GM18520 (cell line): ENCODE measurements around the gene LYZL1.
"Not testable (repeated sequence)": the region's sequence is repeated elsewhere in the genome, so short reads cannot be mapped to it uniquely, and the experiment has no call there.

ENCODE experiments used
- ATAC-seq: cut with Tn5 transposase; IDR thresholded peaks from one replicate; pipeline ENCODE4 v1.9.1; 2021; ENCODE audit not compliant: unreplicated experiment

Gene LYZL1

DNA sequence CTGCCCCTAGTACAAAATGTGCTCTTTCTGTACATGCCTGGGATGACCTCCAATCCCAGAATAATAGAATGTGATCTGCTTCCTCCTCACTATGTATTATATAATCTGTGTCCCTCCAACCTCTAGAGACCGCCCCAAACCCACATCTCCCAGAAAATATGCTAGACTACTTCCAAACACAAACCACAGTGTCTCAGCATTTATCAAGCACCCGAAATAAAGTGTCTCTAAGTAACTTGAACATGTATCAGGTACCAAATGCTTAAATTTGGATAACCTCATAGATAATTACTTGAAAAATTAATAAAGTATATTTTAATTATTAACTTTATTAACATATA lies 16.1 kb downstream of the LYZL1 start:
- ATAC-seq, result no peak

DNA sequence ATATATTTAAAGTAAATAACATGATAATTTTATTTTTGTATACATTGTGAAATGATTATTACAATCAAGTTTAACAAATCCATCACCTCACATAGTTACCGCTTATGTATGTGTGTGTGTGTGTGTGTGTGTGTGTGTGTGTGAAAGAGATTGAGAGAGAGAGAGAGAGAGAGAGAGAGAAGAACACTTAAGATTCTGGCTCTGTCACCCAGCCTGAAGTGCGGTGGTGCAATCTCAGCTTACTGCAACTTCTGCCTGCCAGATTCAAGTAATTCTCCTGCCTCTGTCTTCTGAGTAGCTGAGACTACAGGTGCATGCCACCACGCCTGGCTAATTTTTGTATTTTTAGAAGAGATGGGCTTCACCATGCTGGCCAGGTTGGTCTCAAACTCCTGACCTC lies 17.8 kb downstream of the LYZL1 start:
- ATAC-seq, result no peak

DNA sequence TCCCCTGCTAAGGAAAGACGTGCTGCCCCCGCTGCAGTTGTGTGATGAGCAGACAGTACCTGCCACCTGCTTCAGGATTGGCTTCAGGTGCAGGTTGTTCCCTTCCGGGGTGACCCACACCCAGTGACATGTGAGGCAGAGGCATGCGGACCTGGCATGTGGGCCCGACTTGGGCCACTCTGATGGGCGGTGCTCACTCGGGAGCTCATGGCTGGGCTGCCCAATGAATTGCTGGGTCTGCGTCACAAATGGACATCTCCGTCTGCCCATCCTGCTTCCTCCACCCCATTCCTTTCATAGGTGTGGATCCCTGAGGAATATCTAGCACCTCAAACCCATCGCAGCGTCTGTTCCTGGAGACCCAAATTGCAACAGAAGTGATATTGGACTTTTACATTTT lies 19.3 kb downstream of the LYZL1 start:
- ATAC-seq, result not testable (repeated sequence)

DNA sequence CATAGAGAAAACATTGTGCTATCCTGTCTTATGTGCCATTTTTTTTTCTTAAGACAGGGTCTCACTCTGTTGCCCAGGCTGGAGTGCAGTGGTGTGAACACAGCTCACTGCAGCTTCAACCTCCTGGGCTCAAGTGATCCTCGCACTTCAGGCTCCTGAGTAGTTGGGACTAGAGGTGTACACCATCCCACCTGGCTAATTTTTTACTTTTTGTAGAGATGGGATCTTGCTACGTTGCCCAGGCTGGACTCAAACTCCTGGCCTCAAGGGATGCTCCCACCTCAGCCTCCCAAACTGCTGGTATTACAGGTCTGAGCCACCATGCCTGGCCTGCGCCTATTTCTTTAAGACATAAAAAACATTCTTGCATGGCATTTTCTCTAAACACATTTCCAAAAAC lies 20.6 kb downstream of the LYZL1 start:
- ATAC-seq, result no peak

DNA sequence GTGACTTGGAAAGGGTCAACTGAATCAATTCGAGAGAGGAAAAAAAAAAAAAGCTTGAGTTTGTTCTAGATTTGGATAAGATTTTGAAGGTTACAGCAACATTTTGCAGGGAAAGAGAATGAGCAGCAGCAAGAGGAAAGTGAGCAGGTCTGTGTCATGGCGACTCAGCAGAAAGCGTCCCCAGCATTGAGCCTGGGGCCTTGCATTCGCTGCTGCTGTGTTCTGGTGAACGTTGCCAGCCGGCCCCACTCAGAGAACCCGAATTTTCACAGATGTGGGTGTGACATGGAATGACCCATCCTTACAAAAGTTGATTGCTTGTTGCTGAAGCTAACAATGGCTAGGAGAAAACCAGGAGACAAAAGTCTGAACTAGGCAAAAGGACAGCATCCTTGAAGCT lies 21.6 kb downstream of the LYZL1 start:
- ATAC-seq, result not testable (repeated sequence)

DNA sequence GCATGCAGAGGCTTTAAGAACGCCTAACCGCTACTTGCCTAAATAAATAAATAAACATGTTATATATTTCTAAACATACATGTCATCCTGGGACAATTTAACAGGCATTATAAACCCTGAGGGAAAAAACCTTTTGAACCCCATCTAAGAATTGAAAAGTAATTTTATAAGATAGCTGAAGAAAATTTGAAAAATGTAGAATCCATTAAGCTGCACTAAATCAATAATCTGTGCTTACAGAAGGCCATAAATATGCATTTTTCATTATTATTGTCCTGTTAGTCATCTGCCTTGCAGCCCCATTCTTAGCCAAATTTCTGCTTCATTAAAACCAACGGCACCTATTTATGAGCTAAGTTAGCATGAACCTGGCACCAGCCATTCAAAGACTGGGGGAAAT lies 24.2 kb downstream of the LYZL1 start:
- ATAC-seq, result no peak

DNA sequence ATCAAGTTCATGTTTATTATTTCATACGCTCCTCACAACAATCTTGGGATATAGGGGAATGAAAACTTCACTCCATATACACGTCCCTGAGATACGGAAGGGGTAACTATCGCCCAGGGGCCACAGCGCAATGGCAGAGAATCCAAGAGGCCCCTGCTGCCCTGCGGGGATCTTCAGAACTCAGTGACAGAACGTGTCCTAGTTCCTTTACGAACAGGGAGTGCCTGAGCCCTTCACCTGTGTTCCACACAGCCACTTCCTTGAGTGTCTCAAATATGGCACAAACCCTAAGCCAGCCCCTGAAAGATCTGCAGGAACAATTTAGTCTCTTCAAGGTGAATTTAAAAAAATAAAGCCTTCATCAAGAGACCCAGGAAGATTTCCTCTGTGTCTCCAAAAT lies 25.9 kb downstream of the LYZL1 start:
- no peak for ATAC-seq

DNA sequence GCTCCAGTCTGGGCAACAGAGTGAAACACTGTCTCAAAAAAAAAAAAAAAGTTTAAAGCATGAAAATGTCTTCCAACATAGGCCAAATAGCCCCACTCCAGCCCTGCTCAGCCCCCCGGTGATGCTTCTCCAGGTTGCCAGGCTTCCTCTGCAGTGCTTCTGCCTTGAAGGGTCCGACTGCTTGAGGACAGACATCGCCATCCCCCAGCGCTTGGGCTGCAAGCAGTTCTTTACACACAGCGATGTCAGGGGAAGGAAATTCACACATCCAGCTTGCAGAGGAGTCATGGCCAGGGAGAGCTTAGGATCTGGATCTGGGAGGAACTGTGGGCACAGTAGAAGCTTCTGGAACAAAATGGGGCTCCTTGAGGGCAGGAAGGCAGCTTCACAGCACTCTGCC lies 26.9 kb downstream of the LYZL1 start:
- ATAC-seq, result no peak

DNA sequence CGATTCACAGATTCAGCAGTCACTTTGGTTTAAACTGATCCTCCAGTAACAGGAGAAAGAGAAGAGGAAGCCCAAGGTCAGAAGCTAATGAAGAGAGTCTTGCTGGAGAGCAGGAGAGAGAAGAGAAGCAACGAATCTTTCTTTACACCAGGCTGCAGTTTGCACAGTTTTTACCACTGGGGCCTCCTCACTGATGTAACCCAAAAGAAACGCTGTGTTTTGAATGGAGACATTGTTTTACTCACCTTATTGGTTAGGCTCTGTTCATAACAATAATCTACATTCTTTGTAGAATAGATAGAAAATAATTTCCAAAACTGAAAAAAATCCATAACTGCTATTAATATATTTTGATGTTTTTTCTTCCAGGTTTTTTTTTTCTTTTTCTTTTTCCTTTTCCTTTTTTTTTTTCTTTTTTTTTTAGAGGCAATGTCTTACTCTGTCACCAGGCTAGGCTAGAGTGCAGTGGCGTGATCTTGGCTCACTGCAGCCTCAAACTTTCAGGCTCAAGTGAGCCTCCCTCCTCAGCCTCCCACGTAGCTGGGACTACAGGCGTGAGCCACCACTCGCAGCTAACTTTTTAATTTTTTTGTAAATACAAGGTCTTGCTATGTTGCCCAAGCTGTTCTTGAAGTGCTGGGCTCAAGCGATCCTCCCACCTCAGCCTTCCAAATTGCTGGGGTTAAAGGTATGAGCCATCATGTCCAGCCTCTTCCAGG lies 27.6 kb downstream of the LYZL1 start:
- no peak for ATAC-seq

DNA sequence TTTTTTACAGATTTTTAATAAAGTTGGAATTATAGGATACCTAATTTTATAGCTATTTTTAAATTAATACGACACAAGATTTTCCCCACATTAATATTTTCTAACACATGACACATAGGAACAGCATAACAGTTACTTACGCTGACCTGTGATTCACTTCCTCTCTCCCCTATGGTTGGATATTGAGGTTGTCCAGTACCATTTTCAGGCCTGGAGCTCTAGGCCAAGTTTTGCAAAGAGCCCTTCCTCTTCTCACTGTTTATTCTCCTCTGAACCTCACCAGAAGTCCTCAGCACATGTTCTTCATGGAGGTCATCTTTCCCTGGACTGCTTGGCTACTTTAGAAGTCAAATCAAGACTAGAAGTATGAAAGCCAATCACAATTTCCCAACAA lies 28.2 kb downstream of the LYZL1 start:
- ATAC-seq, result no peak

DNA sequence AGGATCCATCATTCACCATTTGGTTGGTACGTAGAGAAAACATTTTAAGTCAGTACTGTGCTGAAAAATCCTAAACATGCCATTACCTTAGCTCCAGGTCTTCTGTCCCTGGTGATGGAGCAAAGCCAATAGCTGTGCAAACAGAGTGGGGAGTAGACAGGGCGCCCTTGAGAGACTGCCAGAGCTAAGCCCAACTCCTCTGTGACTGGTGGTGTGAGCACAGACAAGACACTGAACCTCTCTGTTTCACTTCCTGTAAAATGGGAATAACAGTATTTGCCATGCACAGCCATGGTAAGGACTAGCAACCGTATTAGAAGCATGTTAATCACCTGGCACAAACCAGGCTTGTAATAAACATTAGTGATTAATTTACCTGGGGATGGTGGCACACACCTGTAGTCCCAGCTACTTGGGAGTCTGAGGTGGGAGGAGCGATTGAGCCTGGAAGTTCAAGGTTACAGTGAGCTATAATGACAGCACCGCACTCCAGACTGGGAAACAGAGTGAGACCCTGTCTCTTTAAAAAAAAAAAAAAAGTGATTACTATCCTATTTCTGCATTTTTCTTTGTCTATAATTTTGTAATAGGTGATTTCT lies 28.7 kb downstream of the LYZL1 start:
- ATAC-seq, result no peak

DNA sequence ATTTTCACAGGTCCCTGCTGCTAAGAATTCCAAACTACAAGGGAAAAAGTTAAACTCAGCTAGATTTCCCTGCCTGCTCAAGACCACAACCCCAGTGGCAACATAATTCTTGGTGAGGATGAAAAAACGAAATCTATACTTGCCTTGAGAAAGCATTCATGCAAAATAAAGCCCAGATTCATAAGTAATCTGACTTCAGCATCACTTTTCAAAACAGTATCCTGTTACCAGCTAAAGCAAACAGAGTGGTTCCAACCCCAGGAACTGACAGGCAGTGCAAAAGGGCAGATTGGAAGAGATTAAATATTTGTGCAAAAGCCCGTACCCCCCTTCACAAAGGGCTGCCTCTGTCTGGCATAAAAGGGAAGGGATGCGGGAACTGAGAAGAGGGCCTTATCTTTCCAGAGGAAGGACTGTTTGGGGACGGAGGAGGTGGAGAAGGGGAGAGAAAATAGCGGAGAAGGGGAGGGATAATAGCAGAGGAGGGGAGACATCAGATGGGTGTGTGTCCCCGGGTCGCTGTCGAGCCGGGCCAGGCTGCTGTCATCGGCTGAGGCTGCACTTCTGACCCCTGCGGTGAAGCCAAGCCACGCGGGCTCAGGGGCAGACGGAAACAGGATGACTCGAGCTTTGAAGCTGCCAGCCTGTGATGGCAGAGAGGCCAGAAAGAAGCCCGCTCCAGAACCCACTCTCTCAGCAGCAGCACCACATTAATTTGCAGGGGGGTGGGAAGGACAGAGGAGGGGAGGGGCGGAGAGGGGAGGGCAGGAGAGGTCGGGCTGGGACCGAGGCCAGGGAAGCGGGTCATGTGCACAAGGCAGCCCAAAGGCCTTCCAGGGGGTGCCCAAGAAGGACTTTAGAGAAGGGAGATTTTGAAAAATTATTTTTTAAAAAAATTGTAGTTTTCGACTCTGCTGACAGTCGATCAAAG lies 29.5 kb downstream of the LYZL1 start:
- not testable (repeated sequence) for ATAC-seq

DNA sequence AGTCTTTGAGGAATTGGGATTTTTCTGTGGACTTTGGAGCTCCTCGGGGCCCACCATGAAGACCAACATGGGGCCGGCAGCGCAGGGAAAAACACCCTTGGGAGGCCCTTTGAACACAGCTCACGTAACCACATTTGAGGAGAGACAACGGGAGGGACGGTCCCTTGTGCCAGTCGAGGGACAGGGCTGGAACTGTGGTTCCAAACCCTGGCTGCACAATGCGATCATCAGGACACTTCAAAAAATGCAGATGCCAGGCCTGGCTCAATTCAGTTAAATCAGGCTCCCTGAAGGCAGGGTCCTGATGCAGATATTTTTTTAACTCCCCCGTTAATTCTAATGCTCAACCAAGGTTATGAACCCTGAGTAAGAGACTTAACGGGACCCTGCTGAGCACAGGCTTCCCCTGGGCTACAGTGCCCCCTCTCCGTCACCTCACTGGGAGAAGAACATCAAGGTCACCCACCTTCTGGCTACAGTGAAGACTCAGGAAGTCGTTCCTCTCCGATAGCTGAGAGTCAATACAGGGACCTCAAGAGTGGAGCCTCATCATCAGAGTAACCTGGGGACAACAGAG lies 30.4 kb downstream of the LYZL1 start:
- no peak for ATAC-seq

DNA sequence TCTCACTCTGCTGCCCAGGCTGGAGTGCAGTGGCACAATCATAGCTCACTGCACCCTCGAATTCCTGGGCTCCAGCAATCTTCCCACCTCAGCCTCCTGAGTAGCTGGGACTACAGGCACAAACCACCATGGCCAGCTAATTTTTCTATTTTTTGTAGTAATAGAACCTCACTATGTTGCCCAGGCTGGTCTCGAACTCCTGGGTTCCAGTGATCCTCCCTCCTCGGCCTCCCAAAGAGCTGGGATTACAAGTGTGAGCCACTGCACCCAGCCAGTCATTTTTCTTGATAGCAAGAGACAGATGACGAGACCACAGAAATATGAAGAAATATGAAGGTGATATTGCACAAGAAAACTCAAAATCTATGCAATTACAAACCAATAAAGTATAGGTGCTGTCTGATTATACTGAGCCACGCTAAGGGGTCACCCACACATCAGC lies 31.8 kb downstream of the LYZL1 start:
- ATAC-seq, result not testable (repeated sequence)

DNA sequence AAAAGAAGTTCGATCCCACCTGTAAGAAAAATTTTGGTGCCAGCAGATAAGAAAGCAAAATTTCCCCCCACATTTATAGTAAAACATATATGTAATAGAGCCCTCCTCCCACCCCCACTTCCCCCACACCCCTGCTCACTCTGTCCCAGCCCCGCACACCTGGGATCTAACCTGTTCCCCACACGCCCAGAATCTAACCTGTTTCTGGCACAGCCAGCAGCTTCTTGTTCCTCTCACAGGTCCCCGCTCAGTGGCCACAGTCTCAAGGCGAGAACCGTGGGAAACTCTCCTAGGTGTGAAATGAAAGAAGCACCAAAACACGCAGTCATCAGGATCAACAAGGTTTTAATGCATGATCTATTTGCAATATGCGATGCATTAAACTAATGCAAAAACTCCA lies 32.8 kb downstream of the LYZL1 start:
- no peak for ATAC-seq

DNA sequence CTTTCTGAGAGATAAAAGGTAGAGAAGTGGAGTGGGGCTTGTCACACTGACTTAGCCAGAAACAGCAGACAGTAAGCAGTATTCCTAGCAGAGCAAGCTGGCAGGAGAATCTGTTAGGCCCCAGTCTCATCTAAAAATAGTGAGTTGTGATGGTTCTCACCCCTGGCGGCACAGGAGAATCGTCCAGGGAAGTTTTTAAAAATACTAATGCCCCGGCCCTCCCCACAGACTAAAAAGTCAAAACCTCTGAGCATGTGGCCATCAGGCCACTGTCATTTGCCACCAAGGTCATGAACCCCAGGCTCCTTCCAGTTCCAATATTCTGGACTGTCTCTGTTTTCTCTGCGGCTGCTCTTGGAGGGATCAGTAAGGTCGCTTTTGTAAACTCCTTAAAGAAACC lies 34.0 kb downstream of the LYZL1 start:
- no peak for ATAC-seq

DNA sequence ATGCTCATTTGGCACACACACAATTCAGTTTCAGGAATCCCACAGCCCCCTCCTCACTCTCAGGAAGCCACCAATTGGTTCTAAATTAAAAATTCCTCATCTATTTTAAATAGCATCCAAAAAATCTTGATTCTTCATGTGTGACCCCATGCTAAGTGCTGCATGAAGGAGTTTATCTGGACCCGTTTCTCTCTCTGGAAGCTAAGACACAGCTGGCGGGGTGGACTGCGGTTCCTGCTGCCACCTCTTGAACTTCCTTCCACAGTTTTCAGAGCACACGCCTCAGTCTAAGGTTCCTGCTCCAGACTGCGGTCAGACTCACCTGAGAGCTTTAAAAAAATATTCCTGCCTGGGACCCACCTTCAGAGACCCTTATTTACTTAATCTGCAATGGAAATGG lies 34.5 kb downstream of the LYZL1 start:
- ATAC-seq, result no peak

DNA sequence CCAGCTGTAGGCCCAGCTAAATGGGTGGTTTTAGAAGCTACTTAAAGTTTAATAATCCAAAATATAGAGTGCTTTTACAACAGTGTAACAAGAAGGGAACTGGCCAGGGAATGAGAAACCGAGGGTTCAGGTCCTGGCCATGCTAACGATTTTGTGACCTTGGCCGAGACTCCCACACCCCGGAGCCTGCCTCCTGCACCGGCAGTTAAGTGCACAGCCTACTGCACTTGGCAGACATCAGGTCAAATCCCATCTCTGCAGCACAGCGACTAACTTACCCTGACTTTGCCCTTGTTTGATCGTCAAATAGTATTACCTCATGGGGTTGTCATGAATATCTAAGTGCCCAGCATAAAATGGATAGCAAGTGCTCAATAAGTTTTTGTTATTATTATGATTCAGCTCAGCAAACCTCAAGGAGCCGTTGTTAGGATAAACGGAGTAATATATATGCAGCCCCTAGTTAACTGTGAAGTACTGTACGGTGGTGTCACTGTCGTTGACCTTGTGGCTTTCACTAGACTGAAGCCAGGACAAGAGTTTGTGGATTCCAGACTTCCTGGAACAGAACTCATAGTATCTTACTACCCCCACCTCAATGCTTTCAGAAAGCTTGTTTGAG lies 35.5 kb downstream of the LYZL1 start:
- no peak for ATAC-seq

DNA sequence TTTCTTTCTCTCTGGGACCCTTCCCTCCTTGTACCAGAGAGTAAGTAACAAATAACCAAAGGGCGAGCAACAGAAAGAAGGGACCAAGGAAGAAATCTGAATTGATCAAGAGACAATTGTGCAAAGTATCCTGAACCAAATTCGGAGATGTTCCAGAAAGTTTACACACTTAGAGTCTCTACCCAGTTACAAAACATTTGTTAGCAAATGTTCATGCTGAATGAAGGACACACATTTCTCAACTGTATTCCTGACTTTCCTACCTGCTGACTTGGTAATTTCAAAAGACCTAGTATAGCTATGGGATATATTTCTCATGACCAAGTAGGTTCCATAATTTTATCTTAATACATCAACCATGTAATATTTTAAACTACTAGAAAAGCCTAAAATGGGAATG lies 37.4 kb downstream of the LYZL1 start:
- ATAC-seq, result no peak

DNA sequence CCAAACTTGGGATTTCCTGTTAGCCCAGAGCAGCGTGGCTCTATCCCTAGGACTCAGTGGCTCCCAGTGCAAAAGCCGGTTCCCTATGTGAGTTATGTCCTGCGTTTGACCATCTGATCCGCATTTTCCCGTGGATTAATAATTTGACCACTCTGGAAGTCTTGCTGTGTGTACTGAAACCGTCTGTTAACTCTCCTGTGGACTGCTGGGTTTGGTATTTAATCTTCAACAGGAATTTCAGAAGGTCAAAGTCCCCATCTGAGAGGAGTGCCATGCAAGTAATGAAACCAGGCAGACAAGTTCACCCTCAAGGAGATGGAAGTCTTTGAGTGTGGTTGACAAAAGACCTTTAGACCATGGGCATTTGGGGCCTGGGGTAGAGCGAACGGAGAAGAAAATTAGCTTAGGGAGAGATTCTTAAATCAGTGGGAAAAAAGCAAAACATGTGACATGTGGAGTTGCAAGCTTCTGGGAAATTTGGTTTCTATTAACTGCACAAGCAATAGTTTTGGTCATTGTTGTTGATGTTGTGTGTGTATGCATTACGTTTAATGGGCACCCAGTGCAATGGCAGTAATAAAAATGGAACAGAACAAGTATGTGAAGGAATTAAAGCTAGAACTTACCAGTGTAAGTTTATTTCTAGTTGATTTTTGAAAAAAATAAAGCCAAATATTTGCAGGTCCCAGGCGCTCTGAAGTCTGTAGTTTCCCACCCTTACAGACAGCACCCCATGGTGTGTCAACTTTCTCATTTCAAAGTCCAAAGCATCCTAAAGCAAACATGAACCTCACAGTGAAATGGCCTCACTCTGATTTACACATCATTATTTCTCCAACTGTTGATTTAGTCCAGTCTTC lies 38.2 kb downstream of the LYZL1 start:
- no peak for ATAC-seq
